HepG2 (cell line): ENCODE results near the gene MT1A. TPM values are rescaled to one million over a fixed set of nuclear protein-coding genes. Genes with fewer than 3 reads are reported as not detected.

ENCODE experiments used
- ELF1 ChIP-seq: sonication (generic); formaldehyde crosslinking; IDR thresholded peaks from 2 replicates; pipeline ENCODE4 v1.4.0; 2020; ENCODE audit warnings: missing genetic modification reagents
- ETS1 ChIP-seq: sonication (generic); formaldehyde crosslinking; IDR thresholded peaks from 2 replicates; pipeline ENCODE4 v1.4.0; 2020; ENCODE audit warnings: missing genetic modification reagents
- GFI1 ChIP-seq: sonication (generic); formaldehyde crosslinking; IDR thresholded peaks from 2 replicates; pipeline ENCODE4 v1.5.0; 2020; ENCODE audit warnings: missing genetic modification reagents, mild to moderate bottlenecking, borderline replicate concordance
- MAZ ChIP-seq, 2 experiments: sonication (generic) in 1 of 2; formaldehyde crosslinking in 1 of 2; IDR thresholded peaks; 2 replicates each; pipeline versions ENCODE4 v1.5.0 to v1.6.1; 2012 to 2020; ENCODE audit warnings: low read depth in 2 of 2, mild to moderate bottlenecking in 2 of 2, borderline replicate concordance in 1 of 2, improper control_type of control experiment in 1 of 2, low read length in 1 of 2, missing genetic modification reagents in 1 of 2, moderate library complexity in 1 of 2
- MEIS1 ChIP-seq: sonication (generic); formaldehyde crosslinking; IDR thresholded peaks from 2 replicates; pipeline ENCODE4 v1.9.0; 2021; ENCODE audit warnings: mild to moderate bottlenecking, missing genetic modification reagents, moderate library complexity, borderline replicate concordance
- MIER2 ChIP-seq: IDR thresholded peaks from 2 replicates; pipeline ENCODE4 v1.6.1; 2016; ENCODE audit warnings: missing biosample characterization, missing genetic modification reagents
- NFE2L1 ChIP-seq: sonication (generic); formaldehyde crosslinking; IDR thresholded peaks from 2 replicates; pipeline ENCODE4 v1.4.0; 2020; ENCODE audit warnings: missing genetic modification reagents, mild to moderate bottlenecking, borderline replicate concordance
- NFIC ChIP-seq: IDR thresholded peaks from 2 replicates; pipeline ENCODE4 v1.6.1; 2012; ENCODE audit warnings: mild to moderate bottlenecking, low read length, inconsistent platforms
- PAF1 ChIP-seq: IDR thresholded peaks from 2 replicates; pipeline ENCODE4 v1.6.1; 2016; ENCODE audit warnings: missing genetic modification reagents, missing compliant biosample characterization
- SMAD9 ChIP-seq: sonication (generic); formaldehyde crosslinking; IDR thresholded peaks from 2 replicates; pipeline ENCODE4 v1.5.1; 2020; ENCODE audit warnings: mild to moderate bottlenecking, missing genetic modification reagents
- SOX13 ChIP-seq, 3 experiments: fragments of 450-650 bp in 1 of 3; sonication (generic) in 1 of 3; formaldehyde crosslinking in 1 of 3; IDR thresholded peaks in 2 of 3; conservative IDR thresholded peaks in 1 of 3; 2 replicates each; pipeline versions ENCODE4 v1.5.0 to v1.6.1; 2016 to 2020; ENCODE audit warnings: antibody characterized with exemption in 1 of 3, mild to moderate bottlenecking in 1 of 3, missing compliant biosample characterization in 1 of 3, missing genetic modification reagents in 1 of 3, moderate library complexity in 1 of 3
- STAT6 ChIP-seq: sonication (generic); formaldehyde crosslinking; IDR thresholded peaks from 2 replicates; pipeline ENCODE4 v1.4.0; 2020; ENCODE audit warnings: missing genetic modification reagents, mild to moderate bottlenecking, borderline replicate concordance
- ZNF18 ChIP-seq: sonication (generic); formaldehyde crosslinking; IDR thresholded peaks from 2 replicates; pipeline ENCODE4 v1.8.0; 2022; ENCODE audit warnings: mild to moderate bottlenecking, missing genetic modification reagents; ENCODE audit not compliant: insufficient replicate concordance
- ZNF281 ChIP-seq: sonication (generic); formaldehyde crosslinking; IDR thresholded peaks from 2 replicates; pipeline ENCODE4 v1.4.0; 2020; ENCODE audit warnings: missing genetic modification reagents, borderline replicate concordance
- ZNF430 ChIP-seq: sonication (generic); formaldehyde crosslinking; IDR thresholded peaks from 2 replicates; pipeline ENCODE4 v1.9.0; 2021; ENCODE audit warnings: mild to moderate bottlenecking, missing genetic modification reagents
- ZNF703 ChIP-seq: sonication (generic); formaldehyde crosslinking; IDR thresholded peaks from 2 replicates; pipeline ENCODE4 v1.5.1; 2020; ENCODE audit warnings: missing genetic modification reagents, mild to moderate bottlenecking, moderate library complexity, borderline replicate concordance
- ZNF777 ChIP-seq: sonication (generic); formaldehyde crosslinking; IDR thresholded peaks from 2 replicates; pipeline ENCODE4 v1.4.0; 2020; ENCODE audit warnings: missing genetic modification reagents
- ZNF780A ChIP-seq: sonication (generic); formaldehyde crosslinking; IDR thresholded peaks from 2 replicates; pipeline ENCODE4 v1.8.0; 2022; ENCODE audit warnings: mild to moderate bottlenecking, missing genetic modification reagents, moderate library complexity
- polyA plus RNA-seq, 8 experiments: library from polyadenylated mRNA; depleted of rRNA in 3 of 8; stranded (reverse) in 7 of 8; unstranded in 1 of 8; fragments of >200 nt; fragmentation: Illumina TruSeq in 4 of 8; extraction: Trizol in 4 of 8; gene quantifications; 2 replicates each; pipeline versions ENCODE4 v1.2.1 to v1.2.3, GENCODE V29; 2011 to 2016; ENCODE audit warnings: low read depth in 4 of 8, missing spikeins in 1 of 8, mixed read lengths in 1 of 8; ENCODE audit not compliant: insufficient read depth in 1 of 8
- total RNA-seq, 5 experiments: library from RNA; depleted of rRNA; stranded (reverse); fragments of >200 nt; fragmentation: Illumina TruSeq; extraction: Trizol; gene quantifications; 2 replicates each; pipeline ENCODE4 v1.2.3, GENCODE V29; 2016; ENCODE audit warnings: low read depth in 1 of 5

Gene MT1A
- total and polyA plus RNA-seq, 2 of the 13 experiments (the other 11 are each of a cell fraction or from before 2014, with no cell fraction given), result 8.3 to 10.4 TPM

GRCh38 chr16:56606476-56607108 is 31.9 kb upstream of the MT1A start (continued):
- TF ChIP-seq ZNF281 (CRISPR knock-in tag), result peak; percentile 87; the same call in 1 of the 2 replicates
- peak; percentile 86; the same call in 1 of the 2 replicates for TF ChIP-seq STAT6 (CRISPR knock-in tag)
- TF ChIP-seq ZNF780A (CRISPR knock-in tag), result 0 out of 2 replicates have a peak, but pooled peaks have one; percentile 27
- TF ChIP-seq GFI1, result peak; percentile 51; the same call in 1 of the 2 replicates
- no peak for TF ChIP-seq PAF1
- TF ChIP-seq MEIS1 (CRISPR knock-in tag), result peak; percentile 74; the same call in 1 of the 2 replicates
- peak; percentile 88; the same call in 1 of the 2 replicates for TF ChIP-seq ZNF430 (CRISPR knock-in tag)
- peak; percentile 85 for TF ChIP-seq ZNF18 (CRISPR knock-in tag)
- TF ChIP-seq ETS1 (CRISPR knock-in tag), result no peak
- no peak for TF ChIP-seq ELF1 (CRISPR knock-in tag)
- 0 out of 2 replicates have a peak, but pooled peaks have one; percentile 11 for TF ChIP-seq SOX13 (IDR thresholded peaks at IDR 0.05)
- peak in 1 of 2 experiments; percentile 83; a peak in 2 of 4 replicates for TF ChIP-seq SOX13 (CRISPR knock-in tag; conservative IDR thresholded peaks at IDR 0.05 in 1 of 2, IDR thresholded peaks at IDR 0.05 in 1 of 2)
- TF ChIP-seq NFE2L1, result no peak
- no peak; the same call in 1 of the 2 replicates for TF ChIP-seq ZNF703 (CRISPR knock-in tag)
- peak; percentile 70 for TF ChIP-seq MAZ (IDR thresholded peaks at IDR 0.05; ENCODE audit: borderline replicate concordance, low read depth, low read length)
- no peak; the same call in 1 of the 2 replicates for TF ChIP-seq MAZ (CRISPR knock-in tag; IDR thresholded peaks at IDR 0.05; ENCODE audit: low read depth)
- no peak; the same call in 1 of the 2 replicates for TF ChIP-seq MIER2 (CRISPR knock-in tag)
- peak; percentile 71; the same call in 1 of the 2 replicates for TF ChIP-seq NFIC
- TF ChIP-seq ZNF777 (CRISPR knock-in tag), result no peak
- TF ChIP-seq SMAD9 (CRISPR knock-in tag), result no peak
